Kidney (tissue), 14 donors: ENCODE measurements around the gene MAJIN. TPM values are rescaled to one million over a fixed set of nuclear protein-coding genes. Genes with fewer than 3 reads are reported as not detected.

Experiments
- DNase-seq, 5 donors: peaks; one replicate each; pipeline ENCODE4 v3.0.0-alpha.2; 2013 to 2020
- FAIRE-seq: peaks from 2 replicates; lab custom pipeline; 2012; peaks lifted over from hg19 to GRCh38; lab: Jason Lieb, UNC
- H3K27ac ChIP-seq, 2 donors: one replicate each; pipeline ENCODE4 v1.7.0; 2013; ENCODE audit warnings: low read depth in 2 of 2, low read length in 2 of 2, inconsistent platforms in 1 of 2
- H3K27me3 ChIP-seq: one replicate; pipeline ENCODE4 v1.7.1; 2013; ENCODE audit warnings: low read length, inconsistent platforms; ENCODE audit not compliant: control insufficient read depth, insufficient read depth
- H3K36me3 ChIP-seq, 3 donors: one replicate each; pipeline versions ENCODE4 v1.7.0 to v1.7.1; 2013; ENCODE audit warnings: low read length in 3 of 3, control low read depth in 1 of 3, inconsistent platforms in 1 of 3; ENCODE audit not compliant: insufficient read depth in 3 of 3, control insufficient read depth in 2 of 3
- H3K4me1 ChIP-seq, 3 donors: one replicate each; pipeline versions ENCODE4 v1.7.0 to v1.7.1; 2013; ENCODE audit warnings: low read length in 3 of 3, inconsistent platforms in 1 of 3, low read depth in 1 of 3; ENCODE audit not compliant: control insufficient read depth in 2 of 3, insufficient read depth in 2 of 3
- H3K4me3 ChIP-seq, 3 donors: one replicate each; pipeline versions ENCODE4 v1.7.0 to v1.8.1; 2013; ENCODE audit warnings: low read length in 3 of 3, control low read depth in 1 of 3, inconsistent platforms in 1 of 3
- H3K9ac ChIP-seq, 3 donors: one replicate each; pipeline versions ENCODE4 v1.7.0 to v1.7.1; 2013; ENCODE audit warnings: low read length in 3 of 3, control low read depth in 1 of 3, inconsistent platforms in 1 of 3
- H3K9me3 ChIP-seq, 3 donors: one replicate each; pipeline versions ENCODE4 v1.7.0 to v1.7.1; 2013; ENCODE audit warnings: low read length in 3 of 3, control low read depth in 1 of 3, inconsistent platforms in 1 of 3; ENCODE audit not compliant: control insufficient read depth in 2 of 3, insufficient read depth in 1 of 3
- intact Hi-C: fragments of 100-400 bp; cut with DNase I; formaldehyde crosslinking; loops from one replicate; pipeline ENCODE4 v1.11.1; 2022
- polyA plus RNA-seq: library from polyadenylated mRNA; stranded (reverse); fragments of 350-450 nt; fragmentation: Illumina TruSeq; extraction: RNeasy Lipid Tissue Mini Kit (QIAGEN cat#74804); gene quantifications from one replicate; pipeline ENCODE4 v1.2.3, GENCODE V29; 2014; ENCODE audit warnings: low read depth, low replicate concordance; ENCODE audit not compliant: insufficient read depth
- total RNA-seq: library from RNA; stranded (reverse); fragmentation: NEBNext Ultra II Directional; extraction: Animal tissue kit (Norgen Biotek cat#: 25700); gene quantifications from one replicate; pipeline ENCODE4 v1.2.1, GENCODE V29; 2021
- TF ChIP-seq, protein P1 (sequence below): IDR thresholded peaks from 3 replicates; pipeline ENCODE4 v1.5.1; 2012; ENCODE audit warnings: mild to moderate bottlenecking, moderate library complexity, borderline replicate concordance; ENCODE audit not compliant: insufficient read depth; ENCODE audit errors: extremely low read depth
- donor health status: control.
- donor health status: control.
- donor health status: control.
- donor health status: control.
- donor health status: control.
- donor health status: DM: yes; HTN: yes; CAD: no.
- donor health status: Normal renal cell carcinoma (clear cell type).

The MAJIN gene
- total and polyA plus RNA-seq, 2 donors from 2014 or later: 0.80 TPM; not detected in 1

DNA sequence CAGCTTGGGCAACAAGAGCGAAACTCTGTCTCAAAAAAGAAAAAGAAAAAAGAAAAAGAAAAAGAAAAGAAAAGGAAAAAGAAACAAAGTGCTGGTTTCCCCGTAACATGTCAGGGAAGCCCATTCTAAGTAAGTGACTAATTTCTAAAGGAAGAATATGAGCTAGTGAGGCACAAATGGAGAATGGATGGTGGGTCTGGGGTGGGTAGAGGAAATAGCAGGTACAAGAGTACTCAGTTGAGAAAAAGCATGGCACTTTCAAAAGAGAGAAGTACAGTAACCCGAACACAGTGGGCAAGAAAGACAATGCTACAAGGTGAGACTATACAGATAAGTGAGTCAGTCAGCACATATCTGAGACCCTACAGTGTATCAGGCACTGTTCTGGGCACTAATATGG, 4.5 kb downstream of the MAJIN start:
- Histone ChIP-seq H3K4me3 (no peak overlapping the region), H3K4me1 (peaks cover 0 to 6% (median 4%) of the 10 kb centered on the region in 3 donors), H3K36me3 (no peaks in the 10 kb centered on the region), H3K27me3 (no peaks in the 10 kb centered on the region), H3K9ac (no peak overlapping the region), H3K27ac (no peak overlapping the region), H3K9me3 (no peaks in the 10 kb centered on the region)
- no peak for DNase-seq
- intact Hi-C loops: no loop called here
- TF ChIP-seq, protein P1, sequence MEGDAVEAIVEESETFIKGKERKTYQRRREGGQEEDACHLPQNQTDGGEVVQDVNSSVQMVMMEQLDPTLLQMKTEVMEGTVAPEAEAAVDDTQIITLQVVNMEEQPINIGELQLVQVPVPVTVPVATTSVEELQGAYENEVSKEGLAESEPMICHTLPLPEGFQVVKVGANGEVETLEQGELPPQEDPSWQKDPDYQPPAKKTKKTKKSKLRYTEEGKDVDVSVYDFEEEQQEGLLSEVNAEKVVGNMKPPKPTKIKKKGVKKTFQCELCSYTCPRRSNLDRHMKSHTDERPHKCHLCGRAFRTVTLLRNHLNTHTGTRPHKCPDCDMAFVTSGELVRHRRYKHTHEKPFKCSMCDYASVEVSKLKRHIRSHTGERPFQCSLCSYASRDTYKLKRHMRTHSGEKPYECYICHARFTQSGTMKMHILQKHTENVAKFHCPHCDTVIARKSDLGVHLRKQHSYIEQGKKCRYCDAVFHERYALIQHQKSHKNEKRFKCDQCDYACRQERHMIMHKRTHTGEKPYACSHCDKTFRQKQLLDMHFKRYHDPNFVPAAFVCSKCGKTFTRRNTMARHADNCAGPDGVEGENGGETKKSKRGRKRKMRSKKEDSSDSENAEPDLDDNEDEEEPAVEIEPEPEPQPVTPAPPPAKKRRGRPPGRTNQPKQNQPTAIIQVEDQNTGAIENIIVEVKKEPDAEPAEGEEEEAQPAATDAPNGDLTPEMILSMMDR: no peak
- no peak for FAIRE-seq

DNA sequence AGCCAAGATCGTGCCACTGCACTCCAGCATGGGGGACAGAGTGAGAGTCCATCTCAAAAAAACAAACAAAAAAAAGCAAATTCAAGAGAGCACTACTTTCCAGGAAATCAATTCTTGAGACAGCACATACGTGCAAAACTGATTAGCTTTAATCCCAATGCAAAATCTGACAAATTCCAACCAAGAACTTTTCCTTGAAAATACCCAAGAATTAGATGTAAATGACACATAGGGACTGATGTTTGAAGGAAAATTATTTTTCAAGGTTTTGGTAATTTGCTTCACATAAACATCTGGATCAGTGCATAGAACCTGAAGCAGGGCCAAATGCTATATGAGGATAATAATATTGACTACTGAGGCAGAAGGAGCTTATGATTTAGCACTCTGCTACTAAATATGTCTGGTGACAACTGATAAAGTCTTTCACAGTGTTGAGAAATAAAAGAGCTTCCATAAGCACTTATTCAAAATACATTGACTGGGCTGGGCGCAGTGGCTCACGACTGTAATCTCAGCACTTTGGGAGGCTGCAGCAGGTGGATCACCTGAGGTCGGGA, 8.8 kb downstream of the MAJIN start:
- Histone ChIP-seq H3K9me3 (no peaks in the 10 kb centered on the region), H3K4me1 (no peaks in the 10 kb centered on the region), H3K9ac (no peak overlapping the region), H3K27me3 (no peaks in the 10 kb centered on the region), H3K4me3 (no peak overlapping the region), H3K36me3 (no peaks in the 10 kb centered on the region), H3K27ac (no peak overlapping the region)
- FAIRE-seq (no peak), DNase-seq (no peak)
- intact Hi-C loops: no loop called here
- TF ChIP-seq, protein P1: no peak

DNA sequence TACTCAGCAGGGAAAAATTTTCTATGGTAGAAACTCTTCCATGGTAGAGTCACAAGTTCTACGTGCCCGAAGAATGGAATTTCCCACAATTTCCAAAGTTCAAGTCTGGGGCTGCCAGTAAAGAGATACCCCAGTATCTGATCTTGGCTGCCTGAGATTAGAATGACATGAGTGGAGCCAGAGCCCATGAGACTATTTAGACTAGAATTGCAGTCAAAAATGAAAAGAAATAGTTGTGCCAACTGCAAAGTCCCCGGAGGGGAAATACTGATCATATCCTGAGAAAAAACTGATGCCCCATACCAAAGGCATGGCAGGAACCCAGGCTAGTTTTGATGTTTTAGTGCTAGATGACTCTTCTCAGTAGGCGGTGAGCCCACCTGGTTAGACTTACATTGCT, 11.2 kb downstream of the MAJIN start:
- Histone ChIP-seq H3K4me3 (no peak overlapping the region), H3K36me3 (no peaks in the 10 kb centered on the region), H3K27ac (no peak overlapping the region), H3K4me1 (no peaks in the 10 kb centered on the region), H3K27me3 (no peaks in the 10 kb centered on the region), H3K9ac (no peak overlapping the region), H3K9me3 (no peaks in the 10 kb centered on the region)
- TF ChIP-seq, protein P1: no peak
- FAIRE-seq: no peak
- DNase-seq: no peak
- intact Hi-C loops: no loop called here

DNA sequence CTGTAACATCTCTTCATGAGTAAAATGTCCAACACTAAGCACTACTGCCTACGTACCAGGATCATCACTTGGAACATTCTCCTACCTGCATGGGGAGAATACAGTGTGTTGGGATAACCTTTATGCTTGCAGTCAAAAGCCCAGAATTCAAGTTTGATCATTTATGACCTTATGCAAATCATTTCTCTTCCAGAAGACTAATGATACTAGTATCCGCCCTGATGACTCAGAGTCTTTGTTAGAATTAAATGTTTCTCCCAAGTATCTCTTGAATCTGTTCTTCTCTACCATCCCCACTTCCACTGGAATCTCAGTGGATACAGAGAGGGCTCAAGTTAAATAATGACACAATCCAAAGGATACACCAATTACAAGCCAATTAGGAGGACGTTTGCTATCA, 12.4 kb downstream of the MAJIN start:
- FAIRE-seq (no peak), DNase-seq (no peak)
- TF ChIP-seq, protein P1: no peak

More for the DNA sequence above, 12.4 kb downstream of the MAJIN start:
- Histone ChIP-seq H3K36me3 (no peaks in the 10 kb centered on the region), H3K4me3 (no peak overlapping the region), H3K9me3 (no peaks in the 10 kb centered on the region), H3K27ac (no peak overlapping the region), H3K9ac (no peak overlapping the region), H3K27me3 (no peaks in the 10 kb centered on the region), H3K4me1 (peaks cover 0 to 2% (median 0%) of the 10 kb centered on the region in 3 donors)
- intact Hi-C loops: no loop called here
